GM18951 (cell line): ENCODE data around the gene NOTCH1.

ENCODE experiments used
- POLR2A ChIP-seq: IDR thresholded peaks from 4 replicates; pipeline ENCODE4 v1.6.1; 2011; ENCODE audit warnings: mild to moderate bottlenecking; ENCODE audit not compliant: insufficient read length, insufficient read depth; ENCODE audit errors: extremely low read depth
- in situ Hi-C: fragments of 300-500 bp; cut with MboI; formaldehyde crosslinking; loops from one replicate; pipeline ENCODE4 v1.12.0; 2022; ENCODE audit warnings: low sequenced_read_pairs, mixed read lengths, inconsistent platforms; ENCODE audit not compliant: unreplicated experiment

The NOTCH1 gene

DNA sequence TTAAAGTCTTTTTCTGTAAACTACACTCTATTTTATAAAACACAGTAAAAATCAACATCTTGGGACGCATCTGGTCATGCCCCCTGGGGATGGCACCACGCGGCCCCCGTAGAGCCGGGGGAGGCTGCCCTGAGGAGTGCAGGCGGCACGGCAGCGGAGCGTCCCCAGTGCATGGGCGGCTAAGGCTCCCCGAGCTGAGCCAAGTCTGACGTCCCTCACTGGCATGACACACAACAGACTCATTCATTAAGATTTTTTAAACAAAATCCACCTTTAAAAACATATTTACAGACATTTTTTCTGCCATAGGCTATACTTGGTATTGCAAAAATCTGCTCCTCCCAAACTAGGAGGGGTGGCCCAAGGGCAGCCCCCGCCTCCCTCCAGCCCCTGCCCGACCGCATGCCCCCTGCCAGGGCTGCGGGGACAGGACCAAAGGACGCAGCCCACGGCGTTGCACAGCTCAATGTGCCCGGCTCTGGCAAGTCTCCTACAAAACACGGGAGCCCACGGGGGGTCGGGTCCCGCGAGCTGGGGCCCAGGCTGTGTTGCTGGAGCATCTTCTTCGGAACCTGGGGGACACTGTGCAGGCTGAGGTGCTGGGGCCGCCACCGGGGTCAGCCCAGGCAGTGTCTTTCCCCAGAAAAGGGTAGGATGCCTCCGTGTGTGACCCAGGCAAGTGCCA is 51.2 kb downstream of the NOTCH1 start:
- in situ Hi-C loops: no loop called here
- TF ChIP-seq POLR2A: no peak

DNA sequence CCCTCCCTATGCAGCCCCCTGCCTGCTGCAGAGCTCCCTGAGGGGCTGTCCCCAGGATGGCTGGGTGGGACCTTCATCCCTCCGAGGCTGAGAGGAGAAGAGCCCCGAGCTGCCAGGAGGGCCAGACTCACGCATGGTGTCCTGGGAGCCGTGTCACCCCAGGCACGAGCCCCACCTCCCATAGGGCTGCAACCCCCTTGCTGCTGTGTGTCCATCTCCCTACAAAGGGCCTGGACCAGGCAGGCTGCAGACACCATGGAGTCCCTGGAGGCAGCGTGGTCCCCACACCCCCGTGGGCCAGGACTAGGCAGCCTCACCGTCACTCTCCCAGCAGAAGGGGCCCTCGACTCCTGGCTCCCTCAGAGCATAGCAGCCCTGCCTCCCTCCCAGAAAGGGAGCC is 51.8 kb downstream of the NOTCH1 start:
- peak; percentile 10 for TF ChIP-seq POLR2A
- in situ Hi-C loops: no loop called here

DNA sequence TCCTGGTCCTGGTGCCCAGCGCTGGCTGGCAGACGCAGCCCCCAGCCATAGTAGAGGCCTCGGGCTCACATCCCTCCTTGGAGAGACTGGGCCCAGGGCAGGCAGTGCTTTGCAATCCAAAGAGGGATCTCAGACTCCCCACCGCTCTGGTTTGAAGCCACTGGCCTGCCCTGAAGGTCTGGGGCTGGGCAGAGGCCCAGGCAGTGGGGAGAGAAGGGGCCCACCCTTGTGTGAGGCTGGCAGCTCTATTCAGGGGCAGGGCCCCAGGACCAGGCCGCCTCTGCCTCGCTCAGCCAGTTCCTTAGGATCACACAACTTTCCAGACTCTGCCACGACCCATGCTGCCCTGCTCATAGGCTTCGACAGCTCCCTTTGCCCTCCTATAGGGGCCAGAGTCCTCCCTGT is 52.3 kb downstream of the NOTCH1 start:
- peak; percentile 17 for TF ChIP-seq POLR2A

DNA sequence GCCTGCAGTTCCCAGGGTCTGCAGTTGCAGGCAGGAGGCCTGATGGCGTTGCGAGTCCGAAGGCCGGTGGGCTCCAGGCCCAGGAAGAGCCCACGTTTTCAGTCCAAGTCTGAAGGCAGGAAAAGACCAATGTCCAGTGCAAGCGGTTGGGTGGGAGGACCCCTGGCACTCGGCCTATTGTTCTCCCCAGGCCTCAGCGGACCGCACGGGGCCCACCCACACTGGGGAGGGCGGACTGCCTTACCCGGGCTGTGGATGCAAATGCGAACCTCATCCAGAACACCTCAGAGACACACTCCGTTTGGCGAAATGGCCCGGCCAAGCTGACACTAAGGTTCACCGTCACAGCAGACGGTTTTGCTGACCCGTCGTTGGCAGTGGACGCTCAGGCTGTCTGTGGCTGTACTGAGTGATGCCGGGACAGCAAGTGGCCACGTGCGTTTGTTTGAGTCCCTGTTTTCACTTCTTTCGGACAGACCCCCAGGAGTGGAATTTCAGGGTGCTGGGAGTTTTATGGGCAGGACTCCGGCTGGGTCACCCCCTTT is 52.8 kb downstream of the NOTCH1 start:
- in situ Hi-C loops: no loop called here
- no peak for TF ChIP-seq POLR2A

More for the DNA sequence above, 52.3 kb downstream of the NOTCH1 start:
- in situ Hi-C loops: no loop called here

DNA sequence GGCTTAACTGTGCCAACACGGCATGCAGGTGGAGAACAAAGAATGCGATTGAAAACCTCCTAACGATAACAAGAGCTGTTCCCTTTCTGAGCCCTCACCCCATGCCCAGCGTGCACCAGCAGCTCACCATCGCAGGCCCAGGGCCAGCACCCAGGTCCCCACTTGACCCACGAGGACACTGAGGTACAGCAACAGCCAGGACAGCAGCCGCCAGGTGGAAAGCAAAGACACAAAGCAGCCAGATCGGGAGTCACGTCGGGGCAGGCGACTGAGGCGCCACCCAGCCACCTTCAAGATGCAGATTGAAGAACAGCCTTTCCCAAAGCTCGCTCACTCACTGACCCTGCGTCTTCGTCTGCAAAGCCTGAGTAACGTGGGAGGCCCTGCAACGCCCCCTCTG is 56.1 kb downstream of the NOTCH1 start:
- no peak for TF ChIP-seq POLR2A
- in situ Hi-C loops: loop anchor here (5.0 kb wide), 1 partner anchor 138 kb away; no protein-coding TSS in a partner anchor

DNA sequence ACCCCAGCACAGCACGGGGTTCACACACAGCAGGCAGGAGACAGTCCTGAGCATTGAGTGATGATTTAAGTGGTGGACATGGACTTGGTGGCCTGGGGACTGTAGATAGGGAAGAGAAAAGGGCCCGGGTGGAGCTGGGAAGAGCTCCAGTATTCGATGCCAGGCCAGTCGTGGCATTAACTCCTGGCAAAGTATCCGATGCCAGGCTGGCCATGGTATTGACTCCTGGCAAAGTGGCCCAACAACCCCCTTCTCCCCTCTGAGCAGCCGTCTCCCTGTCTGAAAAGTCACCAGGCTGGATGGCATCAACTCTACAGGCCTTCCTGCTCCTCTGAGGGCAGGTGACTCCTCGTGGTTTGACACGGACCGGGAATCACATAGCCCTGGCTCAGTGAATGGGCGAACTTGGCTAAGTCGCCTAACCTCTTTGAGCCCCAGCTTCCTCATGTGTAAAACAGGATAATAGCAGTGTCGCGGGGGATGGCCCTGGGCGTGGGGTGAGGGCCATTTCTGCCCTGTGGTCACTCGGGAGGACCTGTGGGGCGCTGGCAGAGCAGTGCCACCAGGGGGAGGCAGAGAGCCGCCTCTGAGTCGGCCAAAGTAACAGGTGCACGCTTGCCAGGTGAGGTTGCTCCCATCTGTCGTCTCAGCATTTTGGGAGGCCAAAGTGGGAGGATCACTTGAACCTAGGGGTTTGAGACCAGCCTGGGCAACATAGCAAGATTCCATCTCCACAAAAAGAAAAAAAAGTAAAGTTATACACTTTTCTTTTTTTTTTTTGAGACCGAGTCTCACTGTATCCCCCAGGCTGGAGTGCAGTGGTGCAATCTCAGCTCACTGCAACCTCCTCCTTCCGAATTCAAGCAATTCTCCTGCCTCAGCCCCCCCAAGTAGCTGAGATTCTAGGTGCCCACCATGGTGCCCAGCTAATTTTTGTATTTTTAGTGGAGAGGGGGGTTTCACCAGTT is 57.3 kb downstream of the NOTCH1 start:
- in situ Hi-C loops: loop anchor here (5.0 kb wide), 1 partner anchor 139 kb away; no protein-coding TSS in a partner anchor
- TF ChIP-seq POLR2A: no peak

DNA sequence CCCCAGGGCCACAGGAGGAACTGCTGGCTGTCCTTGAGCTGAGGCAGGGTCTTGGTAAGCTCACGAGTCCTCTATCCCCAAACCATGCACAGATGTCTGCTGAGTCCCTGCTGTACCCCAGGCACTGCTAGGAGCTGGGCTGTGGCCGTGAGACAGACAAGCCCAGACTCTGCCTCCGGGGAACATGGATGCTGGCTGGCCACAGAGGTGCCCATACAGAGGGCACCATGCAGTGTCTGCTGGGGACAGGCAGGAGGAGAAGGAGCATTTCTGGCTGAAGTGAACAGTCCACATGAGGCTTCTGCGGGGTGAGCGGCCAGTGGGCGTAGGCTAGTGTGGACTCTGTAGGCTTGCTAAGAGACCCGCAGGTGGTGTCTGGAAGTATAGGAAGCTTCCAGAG is 58.2 kb downstream of the NOTCH1 start:
- no peak for TF ChIP-seq POLR2A
- in situ Hi-C loops: loop anchor here (5.0 kb wide), 1 partner anchor 140 kb away; no protein-coding TSS in a partner anchor

DNA sequence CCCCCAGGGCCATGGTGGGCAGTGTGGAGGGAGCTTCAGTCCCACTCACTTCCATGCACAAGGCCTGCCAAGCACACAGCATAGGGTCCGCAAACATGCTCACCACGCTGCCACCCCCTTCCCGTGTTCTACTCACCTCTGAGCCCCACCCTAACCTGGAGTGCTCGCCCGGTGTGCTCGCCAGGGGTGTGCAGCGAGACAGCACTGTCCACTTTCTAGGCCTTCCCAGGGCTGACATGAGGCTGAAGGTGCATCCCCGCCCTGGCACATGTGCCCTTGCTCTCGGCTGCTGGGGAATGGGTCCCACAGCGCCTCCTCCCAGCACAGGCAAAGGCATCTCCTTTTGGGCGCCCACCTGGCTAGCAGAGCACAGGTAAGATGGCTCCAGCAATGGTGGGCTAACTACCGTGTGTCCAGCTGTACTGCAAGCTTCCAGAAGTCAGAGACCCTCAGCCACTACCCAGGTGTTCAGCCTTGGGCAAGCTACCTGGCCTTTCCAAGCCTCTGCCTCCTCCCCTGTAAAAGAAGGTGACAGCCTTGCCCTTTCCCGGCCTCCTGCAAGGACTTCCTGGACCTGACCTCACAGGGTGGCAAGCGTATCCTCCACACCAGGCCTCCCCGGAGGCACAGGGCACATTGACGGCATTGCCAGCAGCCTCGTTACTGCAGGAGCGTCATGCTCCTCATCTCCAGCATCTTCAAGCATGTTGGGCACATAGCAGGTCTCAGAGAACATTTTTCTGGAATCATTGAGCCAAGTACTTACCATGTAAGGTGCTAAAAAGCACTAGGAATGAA is 58.8 kb downstream of the NOTCH1 start:
- in situ Hi-C loops: loop anchor here (5.0 kb wide), 1 partner anchor 140 kb away; no protein-coding TSS in a partner anchor
- TF ChIP-seq POLR2A: no peak

DNA sequence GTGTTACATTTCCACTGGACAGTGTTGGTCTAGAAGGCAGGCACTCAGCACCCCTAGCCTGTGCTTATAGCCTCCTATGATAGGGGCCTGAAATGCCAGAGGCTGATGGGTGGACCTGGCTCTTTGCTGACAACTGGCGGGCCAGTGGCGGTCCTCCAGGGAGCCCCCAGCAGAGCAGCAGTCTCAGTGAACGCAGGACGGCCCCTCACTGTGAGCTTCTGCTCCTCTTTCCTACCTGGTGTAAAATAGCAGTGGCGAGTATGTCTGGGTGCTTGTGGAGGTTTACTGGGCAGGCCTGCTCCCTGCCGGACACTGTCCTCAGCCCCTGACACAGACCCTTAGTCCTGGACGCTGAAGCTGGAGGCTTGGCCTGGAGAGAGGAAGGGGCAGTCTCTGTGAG is 59.7 kb downstream of the NOTCH1 start:
- TF ChIP-seq POLR2A: no peak
- in situ Hi-C loops: loop anchor here (5.0 kb wide), 1 partner anchor 141 kb away; no protein-coding TSS in a partner anchor

DNA sequence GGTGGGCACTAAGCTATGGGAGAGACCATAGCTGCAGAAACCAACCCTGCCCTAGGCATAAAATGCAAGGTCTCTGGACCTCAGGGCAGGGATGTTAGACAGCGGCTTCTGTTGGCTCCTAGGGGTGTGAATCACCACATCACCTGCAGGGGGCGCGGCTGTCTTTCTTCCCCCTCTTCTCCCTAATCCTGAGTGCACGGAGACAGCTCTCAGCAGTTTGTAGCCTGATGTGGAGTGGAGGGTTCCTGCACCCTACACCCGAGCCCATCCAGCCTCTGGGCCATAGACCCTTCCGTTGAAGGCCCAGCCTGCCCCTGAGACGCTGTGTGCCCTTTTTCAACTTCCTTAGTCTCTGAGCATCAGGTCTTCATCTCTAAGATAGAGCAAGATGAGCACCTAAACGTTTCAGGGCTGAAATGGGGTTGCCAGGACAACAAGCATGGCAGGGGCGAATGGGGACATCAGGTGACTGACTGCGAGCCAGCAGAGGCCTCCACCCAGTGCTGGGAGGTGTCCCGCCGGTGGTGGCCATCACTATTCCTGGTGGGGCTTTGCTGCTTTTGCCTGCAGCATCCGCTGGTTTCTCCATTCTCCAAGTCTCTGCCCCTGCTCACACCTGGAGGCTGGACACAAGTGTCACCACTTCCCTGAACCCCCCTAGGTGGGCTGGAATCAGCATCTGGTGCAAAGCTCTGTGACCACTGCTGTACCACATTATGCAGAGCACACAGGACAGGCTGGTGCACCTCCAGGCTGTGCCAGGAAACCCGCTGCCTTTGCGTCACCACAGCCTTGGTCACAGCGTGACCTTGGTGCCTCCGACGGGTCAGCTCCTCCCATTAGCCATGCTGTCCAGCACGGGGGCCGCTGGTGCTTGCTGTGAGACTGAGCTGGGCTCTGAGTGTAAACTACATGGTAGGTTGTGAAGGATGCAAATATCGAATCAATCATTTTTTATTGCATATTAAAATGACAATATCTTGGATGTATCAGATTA is 60.5 kb downstream of the NOTCH1 start:
- no peak for TF ChIP-seq POLR2A
- in situ Hi-C loops: loop anchor here (5.0 kb wide), 1 partner anchor 142 kb away; no protein-coding TSS in a partner anchor

DNA sequence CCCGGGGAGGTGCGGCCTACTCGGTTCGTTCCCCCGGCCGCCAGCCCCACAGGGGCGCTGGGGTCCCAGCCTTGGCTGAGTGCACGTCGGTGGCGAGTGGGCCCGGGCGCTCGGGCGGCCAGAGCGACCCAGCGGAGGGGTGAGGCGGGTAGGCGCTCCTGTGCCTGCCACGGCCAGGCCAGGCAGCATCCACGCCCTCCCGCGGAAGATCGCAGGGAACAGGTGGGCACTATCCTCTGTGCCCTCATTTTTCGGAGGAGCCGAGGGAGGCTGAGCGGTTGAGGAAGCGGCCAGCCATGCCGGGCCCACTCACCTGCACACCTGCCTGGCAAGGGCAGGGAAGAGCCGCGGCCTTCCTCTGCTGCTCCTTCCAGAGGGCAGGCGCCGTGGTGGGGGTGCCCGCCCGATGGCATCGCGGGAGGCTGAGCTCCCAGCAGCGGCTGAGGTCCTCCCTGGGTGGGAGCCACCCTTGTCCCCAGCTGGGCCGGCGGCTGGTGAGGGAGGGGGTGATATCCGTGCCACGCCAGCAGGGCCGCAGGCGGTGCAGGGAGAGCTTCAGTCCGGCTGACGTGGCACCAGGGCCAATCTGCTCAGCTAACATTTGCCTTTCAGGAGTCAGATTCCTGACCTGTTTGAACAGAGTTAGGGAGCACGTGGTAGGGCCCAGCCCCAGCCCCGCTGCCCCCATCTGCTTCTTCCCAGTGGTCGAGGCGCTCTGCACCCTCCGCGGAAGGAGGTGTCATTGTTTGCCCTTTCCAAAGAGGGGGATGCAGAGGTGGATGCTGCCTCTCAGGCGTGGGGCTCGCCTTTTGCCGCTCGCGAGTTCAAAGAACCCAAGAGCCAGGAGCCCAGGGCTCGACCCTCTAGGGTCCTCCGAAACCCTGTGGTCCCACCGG is 61.4 kb downstream of the NOTCH1 start:
- TF ChIP-seq POLR2A: no peak
- in situ Hi-C loops: loop anchor here (5.0 kb wide), 1 partner anchor 143 kb away; no protein-coding TSS in a partner anchor
